ENCODE measurements around the gene STK38.

- no peak for TF ChIP-seq CTCF (IDR thresholded peaks at IDR 0.05)
- no peak for TF ChIP-seq POLR2A (IDR thresholded peaks at IDR 0.05)
Observed at GRCh38 chr6:36516559-36516958, 30.7 kb downstream of the STK38 start.

Measured in breast epithelium (tissue), 3 donors.